Stimulated activated CD8-positive, alpha-beta memory T cell treated with anti-CD3 and anti-CD28 coated beads, Interleukin-7, amount 100 ng/mL, for 4 hours (primary cell): Measurements from ENCODE around the gene TBL1XR1.

Experiments used
- DNase-seq, 2 donors: peaks; one replicate each; pipeline ENCODE4 v3.0.0-alpha.2; 2020; ENCODE audit warnings: low read depth in 2 of 2

TBL1XR1 gene

GRCh38 chr3:177065285-177066033 lies 131.8 kb downstream of the TBL1XR1 start:
- no peak for DNase-seq

- DNase-seq, result no peak
Measured at GRCh38 chr3:177062052-177062732, 135.1 kb downstream of the TBL1XR1 start.

DNA sequence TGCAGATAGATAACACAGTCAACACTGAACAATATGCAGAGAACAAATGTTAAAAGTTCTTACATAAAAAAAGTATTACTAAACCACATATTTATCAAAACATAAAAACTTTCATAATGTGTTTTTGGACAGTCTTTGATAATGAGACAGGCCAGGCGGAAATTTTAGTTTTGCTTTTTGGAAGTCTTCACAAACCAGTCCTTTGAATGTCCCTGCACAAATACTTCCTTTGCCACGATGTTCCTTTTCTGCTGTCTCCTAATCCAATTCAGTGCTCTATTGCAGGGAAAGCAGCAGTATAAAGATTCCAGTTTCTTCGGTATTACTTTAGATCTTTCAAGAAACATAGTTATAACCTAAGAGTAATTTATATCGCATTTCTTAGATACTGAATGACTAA lies 135.9 kb downstream of the TBL1XR1 start:
- DNase-seq, result no peak

DNA sequence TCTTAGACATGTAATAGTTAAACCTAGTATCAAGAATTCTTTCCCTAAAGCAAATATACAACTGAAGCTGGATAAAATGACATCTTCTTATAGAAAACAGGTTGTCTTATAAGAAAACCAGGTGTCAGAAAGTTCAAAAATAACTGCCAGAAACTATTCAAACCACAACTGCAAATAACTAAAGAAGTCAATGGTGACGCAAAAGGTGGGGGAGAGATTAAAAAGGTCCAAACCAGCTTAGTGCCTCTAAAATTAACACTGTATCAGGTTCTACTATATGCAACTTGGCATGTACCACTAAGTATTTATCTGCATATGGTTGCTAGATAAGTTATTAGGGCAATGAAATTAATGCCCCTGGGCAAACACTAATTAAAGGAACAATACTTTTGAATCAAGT lies 136.8 kb downstream of the TBL1XR1 start:
- DNase-seq, result no peak

DNA sequence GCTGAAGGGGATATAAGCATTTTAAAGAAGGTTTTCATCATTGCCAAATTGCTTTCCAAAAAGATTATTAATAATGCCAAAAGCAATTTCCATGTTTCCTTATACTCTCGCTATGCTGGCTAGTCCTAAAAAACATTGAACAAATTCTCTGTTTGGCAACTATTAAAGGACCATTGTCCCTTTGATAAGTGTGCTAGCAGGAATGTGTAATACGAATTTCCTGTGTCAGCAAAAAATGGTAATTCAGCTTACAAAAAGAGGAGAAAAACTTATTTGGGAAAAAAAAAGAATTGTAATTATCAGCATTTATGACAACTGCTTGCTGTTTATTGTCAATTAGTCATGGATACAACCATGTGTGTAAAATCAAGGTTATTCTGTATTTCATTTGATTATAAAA lies 138.6 kb downstream of the TBL1XR1 start:
- no peak for DNase-seq

GRCh38 chr3:177057768-177058167 lies 139.5 kb downstream of the TBL1XR1 start:
- peak in 1 of 2 donors; percentile 3 for DNase-seq

- no peak for DNase-seq
Measured at GRCh38 chr3:177056927-177057326, 140.4 kb downstream of the TBL1XR1 start.

GRCh38 chr3:177055605-177056571 lies 141.4 kb downstream of the TBL1XR1 start:
- no peak for DNase-seq

DNA sequence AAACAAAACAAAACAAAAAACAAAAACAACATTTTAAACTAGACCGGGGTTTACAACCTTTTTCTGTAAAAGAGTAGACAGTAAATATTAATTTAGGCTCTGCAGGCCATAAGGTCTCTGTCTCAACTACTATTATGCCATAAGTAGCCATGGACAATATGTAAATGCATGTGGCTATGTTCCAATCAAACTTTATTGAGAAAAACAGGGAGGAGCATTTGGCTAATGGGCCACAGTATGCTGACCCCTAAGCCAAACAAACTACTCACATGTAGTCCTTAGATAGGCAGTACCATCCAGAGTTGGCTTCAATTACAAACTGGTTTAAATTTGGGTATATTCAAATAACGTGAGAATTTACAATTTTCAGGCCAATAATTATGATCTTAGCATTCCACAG lies 144.2 kb downstream of the TBL1XR1 start:
- DNase-seq, result no peak

- DNase-seq, result no peak
Measured at GRCh38 chr3:177051411-177051810, 145.9 kb downstream of the TBL1XR1 start.

DNA sequence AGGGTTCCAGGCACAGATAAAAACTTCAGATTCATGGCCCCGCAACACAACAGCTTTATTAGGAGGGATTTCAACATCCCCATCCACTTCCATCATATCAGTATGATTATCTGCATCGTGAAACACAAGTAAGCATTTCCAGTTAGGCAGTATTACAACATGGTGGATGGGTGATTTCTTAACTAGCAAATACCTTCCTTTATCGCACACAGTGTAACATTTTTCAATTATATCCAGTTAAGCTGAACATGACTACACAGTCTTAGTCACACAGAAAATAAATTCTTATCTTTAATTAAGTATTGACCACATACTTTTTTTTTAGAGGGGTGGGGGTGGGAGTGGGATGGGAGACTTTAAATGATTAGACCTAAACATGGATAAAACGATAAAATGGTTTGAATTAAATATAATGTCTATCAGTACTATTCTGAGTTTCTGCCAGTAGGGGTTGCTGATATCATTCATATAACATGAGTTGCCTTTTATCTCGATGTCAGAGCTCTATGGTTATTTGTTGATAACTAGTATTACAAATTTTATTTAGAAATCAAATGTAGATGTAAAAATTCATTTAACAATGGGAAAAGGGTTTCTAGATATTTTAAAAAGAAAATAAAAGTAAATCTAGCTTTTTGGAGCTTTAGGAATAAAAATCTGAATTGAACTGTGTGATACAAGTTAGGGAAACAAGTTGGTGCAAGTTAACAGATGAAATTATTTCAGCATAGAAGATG lies 146.6 kb downstream of the TBL1XR1 start:
- DNase-seq, result no peak

DNA sequence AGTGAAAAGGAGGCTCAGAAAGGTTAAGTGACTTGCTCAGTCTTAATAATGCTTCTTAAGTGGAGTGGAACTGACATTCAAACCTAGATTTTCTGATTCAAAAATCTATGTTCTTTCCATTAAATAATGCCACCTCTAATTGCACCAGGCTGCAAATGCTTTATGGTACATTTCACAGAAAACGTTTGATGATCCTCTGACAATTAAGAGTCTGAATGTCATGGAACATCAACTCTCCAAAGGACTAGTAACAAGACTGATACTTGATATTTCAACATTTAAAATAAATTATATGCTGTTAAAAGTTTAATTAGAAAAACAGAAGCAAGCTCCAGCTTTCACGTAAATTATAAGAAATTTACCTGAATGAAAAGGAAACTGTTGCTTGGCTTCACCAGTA lies 151.5 kb downstream of the TBL1XR1 start:
- no peak for DNase-seq

- no peak for DNase-seq
Measured at GRCh38 chr3:177045222-177045621, 152.1 kb downstream of the TBL1XR1 start.

DNA sequence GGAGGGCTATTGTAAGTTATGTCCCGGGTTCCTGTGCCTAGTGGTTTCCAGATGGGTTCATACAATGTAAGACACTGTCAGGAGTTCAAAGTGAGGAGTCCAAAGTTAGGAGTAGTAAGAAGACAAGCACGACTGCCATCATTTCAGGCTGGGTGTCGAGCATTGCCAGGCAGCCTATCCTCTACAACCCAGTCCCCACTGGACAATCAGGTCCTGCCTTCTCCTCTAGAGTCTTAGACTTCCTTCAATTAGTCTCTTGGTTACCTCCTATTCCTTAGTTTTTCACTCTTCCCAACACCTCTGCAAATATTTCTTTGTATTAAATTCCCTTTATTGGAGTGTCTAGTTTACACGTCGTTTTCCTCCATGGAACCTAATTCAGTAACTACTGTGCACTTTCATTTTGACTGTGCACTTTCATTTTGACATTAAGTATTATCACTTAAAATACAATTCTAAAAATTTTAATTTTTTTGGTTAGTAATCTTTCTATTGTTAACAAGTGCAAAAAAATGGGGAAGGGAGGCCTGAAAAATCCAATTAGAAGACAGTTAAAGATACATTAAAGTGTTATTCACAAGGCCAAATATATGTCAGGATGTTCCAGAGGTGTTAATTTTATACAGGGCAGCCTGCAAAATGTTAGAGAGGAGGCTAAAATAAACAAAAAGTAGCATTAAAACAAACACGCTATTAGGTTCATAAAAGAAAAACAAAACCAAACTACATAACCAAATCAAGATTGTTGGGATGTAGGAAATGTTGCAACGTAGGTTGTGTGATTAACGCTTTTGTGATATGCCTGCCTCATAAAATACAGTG lies 155.3 kb downstream of the TBL1XR1 start:
- DNase-seq, result no peak

DNA sequence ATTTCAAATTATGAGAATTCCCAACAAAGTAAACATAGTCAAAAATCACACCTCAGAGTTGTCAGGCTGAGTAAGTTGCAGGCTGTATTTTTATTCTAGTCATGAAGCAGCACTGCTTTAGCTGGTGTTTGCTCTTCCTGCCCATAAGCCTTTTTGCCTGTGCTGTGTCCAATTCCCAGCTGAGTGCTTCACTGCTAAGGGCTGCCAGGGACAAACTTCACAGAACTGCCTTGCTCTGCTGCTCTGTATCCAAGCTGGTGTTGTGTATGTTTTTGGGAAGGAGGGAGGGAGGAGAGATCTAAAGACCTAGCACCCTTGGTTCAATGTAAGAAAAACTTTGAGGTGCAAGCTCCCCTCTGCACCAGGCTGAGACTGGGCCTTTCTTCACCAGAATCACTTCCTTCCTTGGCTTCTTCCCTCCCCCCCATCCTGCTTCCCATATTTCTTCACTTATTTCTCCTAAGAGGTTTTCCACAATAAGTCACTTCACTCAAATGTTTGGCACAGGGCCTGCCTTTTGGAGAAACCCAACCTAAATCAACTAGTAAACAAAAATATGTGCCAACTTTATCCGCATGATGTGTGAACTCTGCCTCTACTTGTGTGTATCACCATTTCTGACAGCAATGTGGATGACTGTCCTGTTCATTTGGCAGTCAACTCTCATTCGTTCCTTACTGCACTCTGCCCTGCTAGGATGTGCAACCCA lies 156.1 kb downstream of the TBL1XR1 start:
- no peak for DNase-seq

- DNase-seq, result no peak
Measured at GRCh38 chr3:177039490-177040274, 157.6 kb downstream of the TBL1XR1 start.

GRCh38 chr3:177037241-177037640 lies 160.0 kb downstream of the TBL1XR1 start:
- peak in 1 of 2 donors; percentile 13 for DNase-seq

GRCh38 chr3:177035676-177036075 lies 161.6 kb downstream of the TBL1XR1 start:
- no peak for DNase-seq

DNA sequence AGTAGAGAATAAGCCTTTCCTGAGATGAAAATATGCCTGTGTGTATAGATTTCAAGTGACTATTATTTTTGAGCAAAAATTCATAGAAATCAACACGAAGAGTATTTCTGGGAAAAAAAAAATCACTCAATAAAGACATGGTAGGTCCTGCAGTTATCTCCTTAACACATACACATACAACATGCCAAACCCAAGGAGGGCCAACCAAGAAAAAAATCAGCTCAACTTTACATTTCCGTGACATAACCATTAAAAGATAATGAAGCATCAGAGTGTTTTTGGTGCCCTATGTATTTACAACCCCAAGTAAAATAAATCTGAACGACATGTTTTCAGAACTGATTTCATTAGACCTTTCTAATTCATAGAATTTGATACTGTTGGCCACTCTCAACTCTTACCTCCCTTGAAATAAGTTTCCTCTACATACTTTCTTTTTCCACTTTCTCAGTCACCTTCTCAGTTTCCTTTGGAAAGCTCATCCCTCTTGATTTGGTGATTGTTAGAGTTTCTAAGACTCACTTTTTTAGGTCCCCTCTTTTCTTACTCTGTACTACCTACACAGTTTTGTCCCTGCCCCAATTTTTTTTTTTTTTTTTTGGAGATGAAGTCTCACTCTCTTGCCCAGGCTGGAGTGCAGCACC lies 162.3 kb downstream of the TBL1XR1 start:
- DNase-seq, result no peak
